ENCODE results near the gene NPC2.

GRCh38 chr14:74515891-74516412 lies 22.8 kb upstream of the NPC2 start:
- TF ChIP-seq CTCF (IDR thresholded peaks at IDR 0.05): no peak
- no peak for TF ChIP-seq POLR2A (IDR thresholded peaks at IDR 0.05)
- no peak for TF ChIP-seq EP300 (IDR thresholded peaks at IDR 0.05)

Data from tibial nerve (tissue), 4 donors.